ENCODE results near the gene HNRNPLL.

Gene HNRNPLL

GRCh38 chr2:38586931-38587330, 15.8 kb downstream of the HNRNPLL start:
- peaks cover 41% of the 10 kb centered on the region; the same call in 1 of the 2 replicates for H3K36me3 ChIP-seq (ENCODE audit: insufficient read depth, low read length)
- H4K20me1 ChIP-seq (ENCODE audit: insufficient read depth, low read length, poor library complexity, severe bottlenecking) = peaks cover 12% of the 10 kb centered on the region
- H3K9me3 ChIP-seq (ENCODE audit: insufficient read depth, low read depth, low read length) = no peaks in the 10 kb centered on the region
- no peak overlapping the region for H2AFZ ChIP-seq (ENCODE audit: low read length)
- TF ChIP-seq CTCF (conservative IDR thresholded peaks at IDR 0.05; ENCODE audit: low read length) (no peak), EZH2phosphoT487 (IDR thresholded peaks at IDR 0.05; ENCODE audit: borderline replicate concordance) (no peak)
- no peak overlapping the region for H3K4me2 ChIP-seq (ENCODE audit: low read depth, low read length, poor library complexity, severe bottlenecking)
- no peak overlapping the region for H3K9ac ChIP-seq (ENCODE audit: low read depth, low read length, poor library complexity, severe bottlenecking)
- H3K4me1 ChIP-seq (ENCODE audit: insufficient read depth, low read length, poor library complexity, severe bottlenecking) = no peaks in the 10 kb centered on the region
- H3K9me2 ChIP-seq (replicated peaks; ENCODE audit: low read depth, low read length) = no peaks in the 10 kb centered on the region
- H3K4me3 ChIP-seq (ENCODE audit: low read length, poor library complexity, severe bottlenecking) = no peak overlapping the region
- no peaks in the 10 kb centered on the region for H3F3A ChIP-seq (ENCODE audit: low read depth)
- no peaks in the 10 kb centered on the region for H3K27me3 ChIP-seq (ENCODE audit: insufficient read depth, low read length, poor library complexity, severe bottlenecking)
- H3K79me2 ChIP-seq (ENCODE audit: insufficient read depth, low read length) = peaks cover 63% of the 10 kb centered on the region

DNA sequence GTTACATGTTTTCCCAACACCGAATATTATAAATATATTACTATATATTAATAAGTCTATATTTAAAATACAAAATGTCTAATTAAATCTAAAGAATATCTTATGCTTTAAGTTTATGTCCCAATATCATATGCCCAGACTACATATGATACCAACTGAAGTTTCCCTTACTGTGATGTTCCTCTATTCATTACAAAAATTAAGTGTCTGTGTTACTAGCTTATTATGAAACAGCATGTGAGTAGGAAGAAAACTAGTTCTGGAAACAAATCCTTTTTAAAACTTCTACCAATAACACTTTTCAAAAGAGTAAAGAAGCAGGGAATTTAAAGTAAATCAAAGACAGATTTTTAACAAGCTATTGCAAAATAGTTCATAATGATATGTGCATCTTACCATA, 17.8 kb downstream of the HNRNPLL start:
- Histone ChIP-seq H3K9me3 (ENCODE audit: insufficient read depth, low read depth, low read length) (no peaks in the 10 kb centered on the region), H3K36me3 (ENCODE audit: insufficient read depth, low read length) (peaks cover 59% of the 10 kb centered on the region), H3K79me2 (ENCODE audit: insufficient read depth, low read length) (peaks cover 43% of the 10 kb centered on the region), H3F3A (ENCODE audit: low read depth) (no peaks in the 10 kb centered on the region), H3K9me2 (replicated peaks; ENCODE audit: low read depth, low read length) (no peaks in the 10 kb centered on the region), H2AFZ (ENCODE audit: low read length) (no peak overlapping the region), H3K27me3 (ENCODE audit: insufficient read depth, low read length, poor library complexity, severe bottlenecking) (no peaks in the 10 kb centered on the region), H3K4me2 (ENCODE audit: low read depth, low read length, poor library complexity, severe bottlenecking) (no peak overlapping the region), H3K9ac (ENCODE audit: low read depth, low read length, poor library complexity, severe bottlenecking) (no peak overlapping the region), H3K4me3 (ENCODE audit: low read length, poor library complexity, severe bottlenecking) (no peak overlapping the region), H4K20me1 (ENCODE audit: insufficient read depth, low read length, poor library complexity, severe bottlenecking) (peaks cover 17% of the 10 kb centered on the region), H3K4me1 (ENCODE audit: insufficient read depth, low read length, poor library complexity, severe bottlenecking) (no peaks in the 10 kb centered on the region)
- TF ChIP-seq EZH2phosphoT487 (IDR thresholded peaks at IDR 0.05; ENCODE audit: borderline replicate concordance) = no peak
- no peak for TF ChIP-seq CTCF (conservative IDR thresholded peaks at IDR 0.05; ENCODE audit: low read length)

DNA sequence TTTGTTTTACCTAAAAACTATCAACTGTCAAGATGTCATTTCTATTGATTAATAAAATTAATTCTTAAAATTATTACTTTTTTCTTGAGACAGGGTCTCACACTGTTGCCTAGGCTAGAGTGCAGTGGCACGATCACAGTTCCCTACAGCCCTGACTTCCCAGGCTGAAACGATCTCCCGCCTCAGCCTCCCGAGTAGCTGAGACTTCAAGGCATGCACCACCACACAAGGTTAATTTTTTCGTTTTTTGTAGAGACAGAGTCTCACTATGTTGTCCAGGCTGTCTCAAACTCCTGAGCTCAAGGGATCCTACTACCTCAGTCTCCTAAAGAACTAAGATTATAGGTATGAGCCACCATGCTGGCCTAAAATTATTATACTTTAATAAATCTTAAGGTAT, 18.7 kb downstream of the HNRNPLL start:
- Histone ChIP-seq H3K4me1 (ENCODE audit: insufficient read depth, low read length, poor library complexity, severe bottlenecking) (peaks cover 1% of the 10 kb centered on the region), H3K9me3 (ENCODE audit: insufficient read depth, low read depth, low read length) (no peaks in the 10 kb centered on the region), H3K27me3 (ENCODE audit: insufficient read depth, low read length, poor library complexity, severe bottlenecking) (no peaks in the 10 kb centered on the region), H3K36me3 (ENCODE audit: insufficient read depth, low read length) (peaks cover 59% of the 10 kb centered on the region), H4K20me1 (ENCODE audit: insufficient read depth, low read length, poor library complexity, severe bottlenecking) (peaks cover 17% of the 10 kb centered on the region), H3F3A (ENCODE audit: low read depth) (no peaks in the 10 kb centered on the region), H3K79me2 (ENCODE audit: insufficient read depth, low read length) (peaks cover 34% of the 10 kb centered on the region), H3K9me2 (replicated peaks; ENCODE audit: low read depth, low read length) (no peaks in the 10 kb centered on the region), H3K4me2 (ENCODE audit: low read depth, low read length, poor library complexity, severe bottlenecking) (no peak overlapping the region), H2AFZ (ENCODE audit: low read length) (no peak overlapping the region), H3K4me3 (ENCODE audit: low read length, poor library complexity, severe bottlenecking) (no peak overlapping the region), H3K9ac (ENCODE audit: low read depth, low read length, poor library complexity, severe bottlenecking) (no peak overlapping the region)
- no peak for TF ChIP-seq CTCF (conservative IDR thresholded peaks at IDR 0.05; ENCODE audit: low read length)
- TF ChIP-seq EZH2phosphoT487 (IDR thresholded peaks at IDR 0.05; ENCODE audit: borderline replicate concordance) = no peak

Measured in Loucy (cell line).